HCT116 (cell line): ENCODE results near the gene BTBD9. TPM values are rescaled to one million over a fixed set of nuclear protein-coding genes. Genes with fewer than 3 reads are reported as not detected.

Source experiments
- ATAC-seq: fragments of 200-7000 bp; cut with Tn5 transposase; 2 replicates; pipeline ENCODE4 v1.9.1; 2020; ENCODE audit warnings: mild to moderate bottlenecking, moderate library complexity
- BruUV-seq: library from RNA; stranded (reverse); fragments of 400-500 nt; replicated peaks from 2 replicates; lab custom pipeline; 2021; lab: Mats Ljungman, UMichigan
- CTCF ChIA-PET: fragments of 300-600 bp; sonication (Branson Sonifier 250); formaldehyde crosslinking; loops from one replicate; lab custom pipeline; 2021; ENCODE audit warnings: antibody characterized with exemption; lab: Charles Lee
- POLR2A ChIA-PET: fragments of 300-600, 350-600 bp; sonication (Branson Sonifier 250); formaldehyde crosslinking; loops from one replicate; lab custom pipeline; 2021; ENCODE audit warnings: antibody characterized with exemption; lab: Charles Lee
- RAD21 ChIA-PET, 2 experiments: fragments of 300-600 bp; sonication (Branson Sonifier 250); formaldehyde crosslinking; loops; one replicate each; lab custom pipeline; 2023; ENCODE audit warnings: low total read pairs in 2 of 2; ENCODE audit not compliant: uncharacterized antibody in 2 of 2, unreplicated experiment in 2 of 2, low non-redundant PET in 1 of 2; lab: Charles Lee
- DNase-seq: peaks from one replicate; pipeline ENCODE4 v3.0.0-alpha.2; 2010; ENCODE audit warnings: low read depth, low spot score
- H2AFZ ChIP-seq: fragments of 200-600 bp; shearing (Covaris generic), sonication (generic); 2 replicates; pipeline ENCODE4 v1.6.1; 2017; ENCODE audit warnings: low read depth, mixed run types, mixed read lengths, antibody characterized with exemption, low read length; ENCODE audit not compliant: poor library complexity, severe bottlenecking
- H3K27ac ChIP-seq: 2 replicates; pipeline ENCODE4 v1.5.1; 2012; ENCODE audit warnings: low read depth, low read length
- H3K27me3 ChIP-seq: fragments of 200-600 bp; sonication (generic); 2 replicates; pipeline ENCODE4 v1.6.1; 2016; ENCODE audit warnings: mixed run types, low read length, mixed read lengths; ENCODE audit not compliant: insufficient read depth
- H3K36me3 ChIP-seq, 2 experiments: fragments of 200-500 bp in 1 of 2; fragments of 200-600 bp in 1 of 2; sonication (Bioruptor generic) in 1 of 2; sonication (generic) in 1 of 2; 2 replicates each; pipeline versions ENCODE4 v1.5.1 to v1.6.1; 2014 to 2016; ENCODE audit warnings: low read length in 2 of 2, inconsistent platforms in 1 of 2, mixed read lengths in 1 of 2, mixed run types in 1 of 2; ENCODE audit not compliant: insufficient read depth in 2 of 2, control insufficient read depth in 1 of 2
- H3K4me1 ChIP-seq, 2 experiments: fragments of 200-600 bp in 1 of 2; sonication (generic) in 1 of 2; 2 replicates each; pipeline versions ENCODE4 v1.5.1 to v1.6.1; 2012 to 2017; ENCODE audit warnings: low read length in 2 of 2, inconsistent platforms in 1 of 2, mild to moderate bottlenecking in 1 of 2, mixed read lengths in 1 of 2, mixed run types in 1 of 2, moderate library complexity in 1 of 2; ENCODE audit not compliant: insufficient read depth in 2 of 2, control insufficient read depth in 1 of 2
- H3K4me2 ChIP-seq: fragments of 200-600 bp; sonication (generic); 2 replicates; pipeline ENCODE4 v1.6.1; 2017; ENCODE audit warnings: mixed run types, low read length, mixed read lengths
- H3K4me3 ChIP-seq, 2 experiments: fragments of 200-600 bp in 1 of 2; sonication (generic) in 1 of 2; replicated peaks in 1 of 2; 2 replicates each; pipeline ENCODE4 v1.5.1; 2011 to 2016; ENCODE audit warnings: low read length in 2 of 2, control low read depth in 1 of 2, low read depth in 1 of 2, mild to moderate bottlenecking in 1 of 2, mixed read lengths in 1 of 2, mixed run types in 1 of 2
- H3K79me2 ChIP-seq: fragments of 200-600 bp; sonication (generic); 2 replicates; pipeline ENCODE4 v1.6.1; 2017; ENCODE audit warnings: mild to moderate bottlenecking, mixed run types, low read length, moderate library complexity, mixed read lengths; ENCODE audit not compliant: insufficient read depth
- H3K9ac ChIP-seq: fragments of 200-600 bp; sonication (generic); 2 replicates; pipeline ENCODE4 v1.6.1; 2016; ENCODE audit warnings: low read length, mixed read lengths
- H3K9me2 ChIP-seq: fragments of 200-600 bp; sonication (generic), shearing (Covaris generic); 2 replicates; pipeline ENCODE4 v1.6.1; 2017; ENCODE audit warnings: mixed run types, mild to moderate bottlenecking, moderate library complexity; ENCODE audit not compliant: insufficient read depth
- H3K9me3 ChIP-seq, 2 experiments: fragments of 200-500 bp in 1 of 2; fragments of 200-600 bp in 1 of 2; sonication (Bioruptor generic) in 1 of 2; sonication (generic) in 1 of 2; 2 replicates each; pipeline ENCODE4 v1.6.1; 2014 to 2017; ENCODE audit warnings: low read length in 2 of 2, mixed read lengths in 2 of 2, inconsistent platforms in 1 of 2, low read depth in 1 of 2, mild to moderate bottlenecking in 1 of 2, mixed run types in 1 of 2, moderate library complexity in 1 of 2; ENCODE audit not compliant: control insufficient read depth in 1 of 2, insufficient read depth in 1 of 2
- H4K20me1 ChIP-seq: fragments of 200-600 bp; sonication (generic), shearing (Covaris generic); 2 replicates; pipeline ENCODE4 v1.6.1; 2017; ENCODE audit warnings: mixed run types, mild to moderate bottlenecking, moderate library complexity; ENCODE audit not compliant: insufficient read depth
- ATF3 ChIP-seq: IDR thresholded peaks from 2 replicates; pipeline ENCODE4 v1.6.1; 2012
- CBX3 ChIP-seq: IDR thresholded peaks from 2 replicates; pipeline ENCODE4 v1.6.1; 2012; ENCODE audit warnings: low read depth
- ELF1 ChIP-seq: IDR thresholded peaks from 2 replicates; pipeline ENCODE4 v1.6.1; 2012; ENCODE audit warnings: low read depth, borderline replicate concordance
- EZH2 ChIP-seq: fragments of 200-600 bp; sonication (generic); IDR thresholded peaks from 2 replicates; pipeline ENCODE4 v1.6.1; 2017; ENCODE audit warnings: antibody characterized with exemption, mixed run types
- EZH2phosphoT487 ChIP-seq: fragments of 200-600 bp; IDR thresholded peaks from 2 replicates; pipeline ENCODE4 v1.6.1; 2018; ENCODE audit warnings: antibody characterized with exemption, borderline replicate concordance
- FOSL1 ChIP-seq: IDR thresholded peaks from 2 replicates; pipeline ENCODE4 v1.6.1; 2012; ENCODE audit warnings: low read depth
- JUND ChIP-seq: IDR thresholded peaks from 2 replicates; pipeline ENCODE4 v1.6.1; 2012
- MAX ChIP-seq: IDR thresholded peaks from 2 replicates; pipeline ENCODE4 v1.6.1; 2012
- POLR2A ChIP-seq: IDR thresholded peaks from 2 replicates; pipeline ENCODE4 v1.7.0; 2011; ENCODE audit warnings: borderline replicate concordance; ENCODE audit not compliant: insufficient read depth, insufficient read length; ENCODE audit errors: extremely low read depth
- SP1 ChIP-seq: IDR thresholded peaks from 2 replicates; pipeline ENCODE4 v1.6.1; 2012; ENCODE audit warnings: low read depth
- SRF ChIP-seq: IDR thresholded peaks from 2 replicates; pipeline ENCODE4 v1.6.1; 2012; ENCODE audit warnings: low read depth
- TCF7L2 ChIP-seq: IDR thresholded peaks from 2 replicates; pipeline ENCODE4 v1.7.0; 2011; ENCODE audit warnings: borderline replicate concordance, inconsistent platforms; ENCODE audit not compliant: insufficient read depth, insufficient read length; ENCODE audit errors: extremely low read depth
- YY1 ChIP-seq: IDR thresholded peaks from 2 replicates; pipeline ENCODE4 v1.6.1; 2011; ENCODE audit warnings: low read length, low read depth, moderate library complexity, mild to moderate bottlenecking; ENCODE audit not compliant: insufficient replicate concordance; ENCODE audit errors: extremely low read depth
- ZFX ChIP-seq: fragments of 450-650 bp; IDR thresholded peaks from 2 replicates; pipeline ENCODE4 v1.6.1; 2017
- intact Hi-C: fragments of 100-400 bp; cut with micrococcal nuclease; formaldehyde crosslinking; loops from 2 replicates; pipeline ENCODE4 v1.10.0; 2022
- total RNA-seq: library from RNA; stranded (reverse); gene quantifications from one replicate; pipeline ENCODE4 v1.2.1, GENCODE V29; 2021; ENCODE audit not compliant: unreplicated experiment
- TF ChIP-seq, protein P1 (sequence below): IDR thresholded peaks from 2 replicates; pipeline ENCODE4 v1.6.1; 2011; ENCODE audit warnings: mild to moderate bottlenecking, low read length, moderate library complexity; ENCODE audit not compliant: insufficient replicate concordance; ENCODE audit errors: extremely low read depth
- TF ChIP-seq, protein P2 (sequence below): IDR thresholded peaks from 2 replicates; pipeline ENCODE4 v1.6.1; 2012; ENCODE audit warnings: low read depth

The BTBD9 gene
- total RNA-seq, 1 experiment from 2014 or later: 10.9 TPM

- no peak overlapping the region for H3K9ac ChIP-seq
- no peaks in the 10 kb centered on the region for H3K9me2 ChIP-seq
- no peak overlapping the region for H3K4me2 ChIP-seq
- ChIA-PET CTCF (no interaction called here), RAD21 (no interaction called here), POLR2A (no interaction called here)
- no peak for ATAC-seq
- H3K4me3 ChIP-seq: no peak overlapping the region
- H4K20me1 ChIP-seq: no peaks in the 10 kb centered on the region
- TF ChIP-seq EZH2phosphoT487: no peak
- no peaks in the 10 kb centered on the region for H3K79me2 ChIP-seq
- DNase-seq: no peak
- no peak overlapping the region for H2AFZ ChIP-seq
- no peaks in the 10 kb centered on the region for H3K4me1 ChIP-seq
- no peaks in the 10 kb centered on the region for H3K9me3 ChIP-seq
- H3K36me3 ChIP-seq: no peaks in the 10 kb centered on the region
- intact Hi-C loops: no loop called here
- H3K27ac ChIP-seq: no peak overlapping the region
- H3K27me3 ChIP-seq: no peaks in the 10 kb centered on the region
- BruUV-seq: no TSS peak
These were observed 414.0 kb downstream of the BTBD9 start for GRCh38 chr6:38225766-38226165.

GRCh38 chr6:38221251-38221650 is 418.5 kb downstream of the BTBD9 start:
- ChIA-PET RAD21 (no interaction called here), POLR2A (no interaction called here), CTCF (no interaction called here)
- H3K4me2 ChIP-seq: no peak overlapping the region
- no TSS peak for BruUV-seq
- intact Hi-C loops: no loop called here
- H3K27me3 ChIP-seq: no peaks in the 10 kb centered on the region
- no peaks in the 10 kb centered on the region for H3K9me2 ChIP-seq
- no peak overlapping the region for H3K27ac ChIP-seq
- no peaks in the 10 kb centered on the region for H4K20me1 ChIP-seq
- H2AFZ ChIP-seq: no peak overlapping the region
- H3K79me2 ChIP-seq: no peaks in the 10 kb centered on the region
- H3K4me1 ChIP-seq: no peaks in the 10 kb centered on the region
- no peak for DNase-seq
- no peaks in the 10 kb centered on the region for H3K9me3 ChIP-seq
- no peak overlapping the region for H3K9ac ChIP-seq
- H3K36me3 ChIP-seq: no peaks in the 10 kb centered on the region
- ATAC-seq: no peak
- H3K4me3 ChIP-seq: no peak overlapping the region
- TF ChIP-seq MAX (no peak), CBX3 (no peak), SP1 (no peak), FOSL1 (no peak), TCF7L2 (no peak), EZH2 (no peak), YY1 (no peak), ATF3 (no peak), ZFX (no peak), ELF1 (no peak), EZH2phosphoT487 (no peak), SRF (no peak), POLR2A (no peak), JUND (no peak)
- TF ChIP-seq, protein P1, sequence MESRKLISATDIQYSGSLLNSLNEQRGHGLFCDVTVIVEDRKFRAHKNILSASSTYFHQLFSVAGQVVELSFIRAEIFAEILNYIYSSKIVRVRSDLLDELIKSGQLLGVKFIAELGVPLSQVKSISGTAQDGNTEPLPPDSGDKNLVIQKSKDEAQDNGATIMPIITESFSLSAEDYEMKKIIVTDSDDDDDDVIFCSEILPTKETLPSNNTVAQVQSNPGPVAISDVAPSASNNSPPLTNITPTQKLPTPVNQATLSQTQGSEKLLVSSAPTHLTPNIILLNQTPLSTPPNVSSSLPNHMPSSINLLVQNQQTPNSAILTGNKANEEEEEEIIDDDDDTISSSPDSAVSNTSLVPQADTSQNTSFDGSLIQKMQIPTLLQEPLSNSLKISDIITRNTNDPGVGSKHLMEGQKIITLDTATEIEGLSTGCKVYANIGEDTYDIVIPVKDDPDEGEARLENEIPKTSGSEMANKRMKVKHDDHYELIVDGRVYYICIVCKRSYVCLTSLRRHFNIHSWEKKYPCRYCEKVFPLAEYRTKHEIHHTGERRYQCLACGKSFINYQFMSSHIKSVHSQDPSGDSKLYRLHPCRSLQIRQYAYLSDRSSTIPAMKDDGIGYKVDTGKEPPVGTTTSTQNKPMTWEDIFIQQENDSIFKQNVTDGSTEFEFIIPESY: no peak
- TF ChIP-seq, protein P2, sequence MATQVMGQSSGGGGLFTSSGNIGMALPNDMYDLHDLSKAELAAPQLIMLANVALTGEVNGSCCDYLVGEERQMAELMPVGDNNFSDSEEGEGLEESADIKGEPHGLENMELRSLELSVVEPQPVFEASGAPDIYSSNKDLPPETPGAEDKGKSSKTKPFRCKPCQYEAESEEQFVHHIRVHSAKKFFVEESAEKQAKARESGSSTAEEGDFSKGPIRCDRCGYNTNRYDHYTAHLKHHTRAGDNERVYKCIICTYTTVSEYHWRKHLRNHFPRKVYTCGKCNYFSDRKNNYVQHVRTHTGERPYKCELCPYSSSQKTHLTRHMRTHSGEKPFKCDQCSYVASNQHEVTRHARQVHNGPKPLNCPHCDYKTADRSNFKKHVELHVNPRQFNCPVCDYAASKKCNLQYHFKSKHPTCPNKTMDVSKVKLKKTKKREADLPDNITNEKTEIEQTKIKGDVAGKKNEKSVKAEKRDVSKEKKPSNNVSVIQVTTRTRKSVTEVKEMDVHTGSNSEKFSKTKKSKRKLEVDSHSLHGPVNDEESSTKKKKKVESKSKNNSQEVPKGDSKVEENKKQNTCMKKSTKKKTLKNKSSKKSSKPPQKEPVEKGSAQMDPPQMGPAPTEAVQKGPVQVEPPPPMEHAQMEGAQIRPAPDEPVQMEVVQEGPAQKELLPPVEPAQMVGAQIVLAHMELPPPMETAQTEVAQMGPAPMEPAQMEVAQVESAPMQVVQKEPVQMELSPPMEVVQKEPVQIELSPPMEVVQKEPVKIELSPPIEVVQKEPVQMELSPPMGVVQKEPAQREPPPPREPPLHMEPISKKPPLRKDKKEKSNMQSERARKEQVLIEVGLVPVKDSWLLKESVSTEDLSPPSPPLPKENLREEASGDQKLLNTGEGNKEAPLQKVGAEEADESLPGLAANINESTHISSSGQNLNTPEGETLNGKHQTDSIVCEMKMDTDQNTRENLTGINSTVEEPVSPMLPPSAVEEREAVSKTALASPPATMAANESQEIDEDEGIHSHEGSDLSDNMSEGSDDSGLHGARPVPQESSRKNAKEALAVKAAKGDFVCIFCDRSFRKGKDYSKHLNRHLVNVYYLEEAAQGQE: no peak
